HG03175 (cell line): ENCODE results near the gene TLE5.
A peak's percentile ranks its signal among the peaks of the same experiment; 100 is the strongest.
"Not testable (repeated sequence)": the region's sequence is repeated elsewhere in the genome, so short reads cannot be mapped to it uniquely, and the experiment has no call there.

ENCODE experiments used
- ATAC-seq: cut with Tn5 transposase; IDR thresholded peaks from one replicate; pipeline ENCODE4 v1.9.1; 2021; ENCODE audit warnings: mild to moderate bottlenecking, moderate library complexity; ENCODE audit not compliant: unreplicated experiment

The TLE5 gene

GRCh38 chr19:3045885-3046697 lies 16.2 kb downstream of the TLE5 start:
- ATAC-seq = no peak

- no peak for ATAC-seq
Observed at GRCh38 chr19:3045191-3045590, 17.1 kb downstream of the TLE5 start.

- ATAC-seq = no peak
Observed at GRCh38 chr19:3042621-3043267, 19.6 kb downstream of the TLE5 start.

- ATAC-seq = no peak
Observed at GRCh38 chr19:3041761-3042620, 20.3 kb downstream of the TLE5 start.

- ATAC-seq = no peak
Observed at GRCh38 chr19:3041327-3041726, 21.0 kb downstream of the TLE5 start.

- ATAC-seq = no peak
Observed at GRCh38 chr19:3039641-3040077, 22.6 kb downstream of the TLE5 start.

GRCh38 chr19:3039125-3039524 lies 23.2 kb downstream of the TLE5 start:
- no peak for ATAC-seq

- ATAC-seq = no peak
Observed at GRCh38 chr19:3038214-3038613, 24.1 kb downstream of the TLE5 start.

- ATAC-seq = not testable (repeated sequence)
Observed at GRCh38 chr19:3036977-3037544, 25.2 kb downstream of the TLE5 start.

GRCh38 chr19:3036119-3036976 lies 25.9 kb downstream of the TLE5 start:
- ATAC-seq = peak; percentile 52

- ATAC-seq = peak; percentile 88
Observed at GRCh38 chr19:3035542-3036118, 26.7 kb downstream of the TLE5 start.

- ATAC-seq = no peak
Observed at GRCh38 chr19:3034656-3035541, 27.4 kb downstream of the TLE5 start.

GRCh38 chr19:3034406-3034655 lies 28.0 kb downstream of the TLE5 start:
- no peak for ATAC-seq

- no peak for ATAC-seq
Observed at GRCh38 chr19:3033595-3034405, 28.5 kb downstream of the TLE5 start.

- no peak for ATAC-seq
Observed at GRCh38 chr19:3031607-3031867, 30.8 kb downstream of the TLE5 start.

- no peak for ATAC-seq
Observed at GRCh38 chr19:3029065-3029923, 33.0 kb downstream of the TLE5 start, which contains the start of gene TLE2. TSS of gene TLE2 (minus strand) at chr19:3029280. CDS start at chr19:3028904, 376 bp downstream.

GRCh38 chr19:3028305-3029064 lies 33.8 kb downstream of the TLE5 start:
- ATAC-seq = no peak
